H1 (cell line): Measurements from ENCODE around the gene EPB41L2.

Source experiments
- CBX5 ChIP-seq: fragments of 300-800, 300-1000 bp; sonication (generic); IDR thresholded peaks from 2 replicates; pipeline ENCODE4 v1.7.1; 2016; ENCODE audit warnings: antibody characterized with exemption, low read length, low read depth
- JUN ChIP-seq: IDR thresholded peaks from 2 replicates; pipeline ENCODE4 v1.6.1; 2011; ENCODE audit warnings: low read depth, mild to moderate bottlenecking, improper control_type of control experiment, low read length
- POLR2A ChIP-seq, 2 experiments: IDR thresholded peaks; 1 replicate in 1 of 2; 2 replicates in 1 of 2; pipeline ENCODE4 v1.6.1; 2011; ENCODE audit warnings: low read depth in 2 of 2, low read length in 2 of 2, mild to moderate bottlenecking in 2 of 2; ENCODE audit errors: control extremely low read depth in 1 of 2
- POLR2AphosphoS5 ChIP-seq: IDR thresholded peaks from 2 replicates; pipeline ENCODE4 v1.6.1; 2011; ENCODE audit warnings: low read depth, low read length
- POU5F1 ChIP-seq: IDR thresholded peaks from 2 replicates; pipeline ENCODE4 v1.6.1; 2011; ENCODE audit warnings: low read depth, mild to moderate bottlenecking, low read length, moderate library complexity
- SAP30 ChIP-seq: fragments of 300-600 bp; sonication (generic); IDR thresholded peaks from 2 replicates; pipeline ENCODE4 v1.7.1; 2012; ENCODE audit warnings: low read length, moderate library complexity, mild to moderate bottlenecking, inconsistent platforms; ENCODE audit not compliant: insufficient read depth, insufficient replicate concordance
- SUZ12 ChIP-seq: fragments of 200-600 bp; sonication (generic); IDR thresholded peaks from 2 replicates; pipeline ENCODE4 v1.6.1; 2012; ENCODE audit warnings: mild to moderate bottlenecking, inconsistent platforms, low read length, moderate library complexity, mixed read lengths
- TF ChIP-seq, protein P1 (sequence below), 3 experiments: IDR thresholded peaks; 1 replicate in 2 of 3; 2 replicates in 1 of 3; pipeline versions ENCODE4 v1.5.1 to v1.6.1; 2011; ENCODE audit warnings: low read length in 3 of 3, mild to moderate bottlenecking in 3 of 3, inconsistent platforms in 2 of 3, low read depth in 1 of 3, moderate library complexity in 1 of 3; ENCODE audit not compliant: insufficient read depth in 1 of 3; ENCODE audit errors: control extremely low read depth in 1 of 3

DNA sequence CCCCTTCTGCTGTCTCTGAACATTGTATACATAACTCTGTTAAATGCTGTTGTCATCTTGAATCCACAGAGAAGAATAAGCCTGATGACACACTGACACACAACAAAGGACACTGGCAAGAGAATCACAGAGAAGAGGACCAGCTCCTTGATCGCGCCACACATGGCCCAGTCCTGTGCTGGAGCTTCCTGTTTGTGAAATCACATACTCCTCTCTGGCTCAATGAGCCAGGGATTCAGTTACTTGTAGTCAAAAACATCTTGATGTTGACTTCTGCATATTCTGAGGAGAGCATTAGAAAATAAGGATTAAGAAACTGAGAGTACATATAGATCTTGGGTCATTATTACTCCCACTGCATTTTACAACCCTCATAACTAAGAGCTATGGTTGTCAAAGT, 100.1 kb downstream of the EPB41L2 start:
- TF ChIP-seq POLR2AphosphoS5 (no peak), JUN (no peak), POU5F1 (no peak), CBX5 (no peak), POLR2A (IDR thresholded peaks at IDR 0.05; ENCODE audit: control extremely low read depth in 1 of 2, low read depth in 2 of 2, low read length in 2 of 2) (no peak), SAP30 (no peak), SUZ12 (no peak)
- TF ChIP-seq, protein P1, sequence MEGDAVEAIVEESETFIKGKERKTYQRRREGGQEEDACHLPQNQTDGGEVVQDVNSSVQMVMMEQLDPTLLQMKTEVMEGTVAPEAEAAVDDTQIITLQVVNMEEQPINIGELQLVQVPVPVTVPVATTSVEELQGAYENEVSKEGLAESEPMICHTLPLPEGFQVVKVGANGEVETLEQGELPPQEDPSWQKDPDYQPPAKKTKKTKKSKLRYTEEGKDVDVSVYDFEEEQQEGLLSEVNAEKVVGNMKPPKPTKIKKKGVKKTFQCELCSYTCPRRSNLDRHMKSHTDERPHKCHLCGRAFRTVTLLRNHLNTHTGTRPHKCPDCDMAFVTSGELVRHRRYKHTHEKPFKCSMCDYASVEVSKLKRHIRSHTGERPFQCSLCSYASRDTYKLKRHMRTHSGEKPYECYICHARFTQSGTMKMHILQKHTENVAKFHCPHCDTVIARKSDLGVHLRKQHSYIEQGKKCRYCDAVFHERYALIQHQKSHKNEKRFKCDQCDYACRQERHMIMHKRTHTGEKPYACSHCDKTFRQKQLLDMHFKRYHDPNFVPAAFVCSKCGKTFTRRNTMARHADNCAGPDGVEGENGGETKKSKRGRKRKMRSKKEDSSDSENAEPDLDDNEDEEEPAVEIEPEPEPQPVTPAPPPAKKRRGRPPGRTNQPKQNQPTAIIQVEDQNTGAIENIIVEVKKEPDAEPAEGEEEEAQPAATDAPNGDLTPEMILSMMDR (IDR thresholded peaks at IDR 0.05; ENCODE audit: control extremely low read depth in 1 of 3, insufficient read depth in 1 of 3, low read depth in 1 of 3, low read length in 3 of 3), result no peak
